GM18502 (cell line): ENCODE data around the gene PGAP2.
"Not testable (repeated sequence)": the region's sequence is repeated elsewhere in the genome, so short reads cannot be mapped to it uniquely, and the experiment has no call there.

Source experiments
- ATAC-seq: cut with Tn5 transposase; IDR thresholded peaks from one replicate; pipeline ENCODE4 v1.9.1; 2021; ENCODE audit warnings: mild to moderate bottlenecking; ENCODE audit not compliant: unreplicated experiment, poor library complexity

The PGAP2 gene

DNA sequence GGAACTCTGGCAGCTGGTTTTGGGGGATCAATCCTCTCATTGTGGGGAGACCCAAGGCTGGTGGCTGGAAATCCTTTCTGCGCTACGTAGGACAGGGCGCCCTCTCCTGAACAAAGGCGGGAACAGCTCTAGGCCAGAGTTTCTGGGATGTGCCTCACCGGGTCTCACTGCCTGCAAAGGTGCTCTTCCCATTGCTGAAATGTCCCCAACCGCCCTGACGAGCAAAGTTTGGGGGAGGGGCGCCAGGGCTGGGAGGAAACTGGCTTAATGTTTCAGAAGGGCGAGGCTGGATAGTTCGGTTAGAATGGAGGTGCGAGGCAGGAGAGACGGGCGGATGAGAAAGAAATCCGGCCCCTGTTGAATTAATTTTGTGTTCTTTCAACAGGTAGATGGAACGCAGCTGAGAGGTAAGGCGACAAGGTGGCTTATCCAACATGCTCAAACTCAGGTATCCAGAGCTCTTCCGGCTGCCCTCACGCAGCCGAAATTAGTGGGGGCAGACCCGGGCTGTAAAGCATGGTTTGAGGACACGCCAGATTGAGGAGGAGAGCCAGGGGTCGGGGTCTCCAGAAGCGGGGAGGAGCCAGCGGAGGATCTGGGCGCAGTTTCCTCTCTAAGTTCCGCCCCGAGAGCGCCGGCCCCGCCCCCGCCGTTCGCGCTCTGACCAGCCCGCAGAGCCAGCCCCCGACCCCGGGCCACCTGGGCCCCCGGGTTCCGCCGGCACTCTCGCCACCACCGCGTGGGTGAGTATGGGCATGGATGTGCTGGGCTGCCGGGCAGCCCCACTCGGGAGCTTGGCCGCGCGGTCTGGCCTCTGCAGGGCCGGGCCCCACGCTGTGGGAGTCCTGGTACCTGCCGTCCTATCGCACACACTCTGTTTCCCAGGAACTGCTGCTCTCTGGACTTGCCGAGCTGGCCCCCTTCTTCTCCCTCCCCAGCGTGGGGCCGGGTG is at the start of gene PGAP2:
Gene PGAP2, plus strand, starts transcription at position 652 of the 952 bp plus-strand sequence. CDS start 2,700 bp downstream, outside the sequence.
- peak; percentile 64 for ATAC-seq

DNA sequence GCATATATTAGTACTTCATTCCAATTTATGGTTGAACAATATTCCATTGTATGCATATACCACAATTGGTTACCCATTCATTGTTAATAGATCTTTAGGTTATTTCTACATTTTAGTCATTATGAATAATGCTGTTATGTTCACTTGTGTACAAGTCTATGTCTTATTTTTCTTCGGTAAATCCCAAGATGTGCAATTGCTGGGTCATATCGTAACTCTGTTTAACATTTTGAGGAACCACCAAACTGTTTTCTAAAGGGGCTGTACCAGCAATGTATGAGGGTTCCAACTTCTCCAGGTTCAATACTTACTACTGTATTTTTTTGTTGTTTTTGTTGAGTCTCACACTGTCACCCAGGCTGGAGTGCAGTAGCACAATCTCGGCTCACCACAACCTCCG is 44.1 kb upstream of the PGAP2 start:
- no peak for ATAC-seq

DNA sequence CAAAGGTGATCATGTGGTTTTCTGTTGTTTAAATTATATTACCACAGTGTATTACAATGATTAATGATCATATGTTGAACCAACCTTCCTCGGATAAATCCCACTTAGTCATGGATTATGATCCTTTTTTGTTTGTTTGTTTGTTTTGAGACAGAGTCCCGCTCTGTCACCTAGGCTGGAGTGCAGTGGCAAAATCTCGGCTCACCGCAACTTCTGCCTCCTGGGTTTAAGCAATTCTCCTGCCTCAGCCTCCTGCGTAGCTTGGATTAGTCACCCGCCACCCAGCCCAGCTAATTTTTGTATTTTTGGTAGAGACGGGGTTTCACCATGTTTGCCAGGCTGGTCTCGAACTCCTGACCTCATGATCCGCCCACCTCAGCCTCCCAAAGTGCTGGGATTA is 41.5 kb upstream of the PGAP2 start:
- not testable (repeated sequence) for ATAC-seq

DNA sequence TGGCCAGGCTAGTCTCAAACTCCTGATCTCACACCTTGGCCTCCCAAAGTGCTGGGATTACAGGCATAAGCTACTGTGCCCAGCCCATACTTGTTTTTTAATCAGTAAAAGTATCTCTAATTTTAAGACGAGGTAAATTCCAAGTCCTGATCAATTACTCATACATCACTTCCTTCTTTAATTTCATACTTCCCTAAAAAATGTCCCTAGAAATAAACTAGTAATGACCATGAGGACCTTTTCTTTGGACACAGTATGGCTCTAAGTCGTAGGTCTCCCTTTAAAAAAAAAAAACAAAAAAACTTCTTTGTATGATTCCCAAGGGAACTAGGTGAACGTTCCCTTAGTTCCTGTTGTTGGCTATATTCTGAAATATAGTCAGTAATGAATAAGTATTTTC is 40.8 kb upstream of the PGAP2 start:
- no peak for ATAC-seq

DNA sequence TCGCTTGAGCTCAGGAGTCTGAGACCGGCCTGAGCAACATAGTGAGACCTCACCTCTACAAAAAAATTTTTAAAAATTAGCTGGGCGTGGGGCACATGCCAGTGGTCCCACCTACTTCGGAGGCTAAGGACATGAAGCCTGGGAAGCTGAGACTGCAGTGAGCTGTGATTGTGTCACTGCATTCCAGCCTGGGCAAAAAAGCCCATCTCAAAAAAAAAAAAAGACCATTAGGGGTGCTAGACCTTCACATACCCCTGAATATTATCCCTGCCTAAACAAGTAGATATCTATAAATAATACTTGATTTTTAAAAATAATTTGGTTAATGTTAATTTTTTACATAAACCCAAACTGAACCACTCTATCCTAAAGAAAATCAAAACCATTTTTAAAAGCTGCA is 35.2 kb upstream of the PGAP2 start:
- no peak for ATAC-seq

DNA sequence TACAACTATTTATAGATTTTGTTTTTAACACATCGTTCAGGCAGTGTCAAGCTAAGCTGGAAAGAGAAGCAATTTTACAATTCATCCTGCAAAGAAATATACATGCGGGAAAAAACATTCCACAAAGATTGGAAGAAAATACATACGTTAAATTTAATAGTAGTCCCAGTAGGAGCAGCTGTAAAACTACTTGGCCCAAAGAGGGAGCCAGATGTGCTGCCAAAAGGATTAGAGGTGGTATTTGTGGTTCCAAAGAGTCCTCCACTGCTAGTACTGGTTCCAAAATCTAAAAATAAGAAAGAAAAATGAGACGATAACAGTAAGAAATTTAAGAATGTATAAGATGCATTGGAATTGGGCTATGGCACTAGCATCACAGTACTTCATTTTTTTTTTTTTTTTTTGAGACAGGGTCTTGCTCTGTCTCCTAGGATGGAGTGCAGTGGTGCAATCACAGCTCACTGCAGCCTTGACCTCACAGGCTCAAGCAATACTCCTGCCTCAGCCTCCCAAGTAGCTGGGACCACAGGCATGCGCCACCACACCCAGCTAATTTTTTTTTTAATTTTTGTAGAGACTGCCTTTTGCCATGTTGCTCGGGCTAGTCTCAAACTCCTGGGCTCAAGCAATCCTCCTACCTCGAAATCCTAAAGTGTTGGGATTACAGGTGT is 32.5 kb upstream of the PGAP2 start:
- ATAC-seq: no peak

DNA sequence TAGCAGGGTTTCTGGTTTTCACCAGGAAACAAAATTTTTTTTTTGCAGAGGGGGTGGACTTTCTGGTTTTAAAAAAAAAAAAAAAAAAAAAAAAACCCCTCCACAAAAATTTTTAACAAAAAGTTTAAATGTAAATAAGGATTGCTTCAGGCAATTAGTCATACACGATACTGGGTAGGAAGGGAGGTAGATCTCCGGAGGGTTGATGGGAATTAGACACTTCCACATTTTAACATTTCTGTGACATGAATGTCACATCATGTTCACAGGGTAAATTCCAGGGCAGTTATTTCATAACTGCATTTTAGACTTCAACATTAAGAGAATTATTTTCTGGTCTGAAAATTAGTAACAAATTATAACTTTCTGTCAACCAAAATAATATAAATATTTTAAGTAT is 26.9 kb upstream of the PGAP2 start:
- no peak for ATAC-seq

DNA sequence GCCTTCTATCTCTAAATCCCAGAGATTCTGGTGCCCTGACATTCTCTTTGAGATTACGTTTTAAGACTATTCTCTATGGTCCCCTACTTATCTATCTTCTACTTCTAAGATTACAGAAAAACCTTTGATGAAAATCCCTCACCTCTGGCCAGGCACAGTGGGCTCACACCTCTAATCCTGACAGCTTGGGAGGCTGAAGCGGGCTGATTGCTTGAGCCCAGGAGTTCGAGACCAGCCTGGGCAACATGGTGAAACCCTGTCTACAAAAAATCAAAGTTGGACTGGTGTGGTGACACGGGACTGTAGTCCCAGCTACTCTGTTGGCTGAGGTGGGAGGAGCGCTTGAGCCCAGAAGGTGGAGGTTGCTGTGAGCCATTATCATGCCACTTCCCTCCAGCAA is 25.4 kb upstream of the PGAP2 start:
- no peak for ATAC-seq

DNA sequence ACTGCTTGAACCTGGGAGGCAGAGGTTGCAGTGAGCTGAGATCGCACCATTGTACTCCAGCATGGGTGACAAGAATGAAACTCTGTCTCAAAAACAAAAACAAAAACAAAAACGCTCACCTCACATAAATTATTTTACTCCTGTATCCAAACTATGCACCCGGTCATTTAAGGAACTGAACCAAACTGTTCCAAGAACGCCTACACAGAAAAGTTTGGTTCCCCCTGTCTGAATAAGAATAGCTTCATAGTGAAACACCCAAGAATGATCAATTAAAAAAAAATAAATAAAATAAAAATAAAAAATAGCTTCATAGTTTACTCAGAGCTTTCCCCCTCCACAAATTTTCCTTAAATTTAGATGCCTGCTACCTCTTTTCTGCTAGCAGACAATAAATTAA is 24.7 kb upstream of the PGAP2 start:
- no peak for ATAC-seq

DNA sequence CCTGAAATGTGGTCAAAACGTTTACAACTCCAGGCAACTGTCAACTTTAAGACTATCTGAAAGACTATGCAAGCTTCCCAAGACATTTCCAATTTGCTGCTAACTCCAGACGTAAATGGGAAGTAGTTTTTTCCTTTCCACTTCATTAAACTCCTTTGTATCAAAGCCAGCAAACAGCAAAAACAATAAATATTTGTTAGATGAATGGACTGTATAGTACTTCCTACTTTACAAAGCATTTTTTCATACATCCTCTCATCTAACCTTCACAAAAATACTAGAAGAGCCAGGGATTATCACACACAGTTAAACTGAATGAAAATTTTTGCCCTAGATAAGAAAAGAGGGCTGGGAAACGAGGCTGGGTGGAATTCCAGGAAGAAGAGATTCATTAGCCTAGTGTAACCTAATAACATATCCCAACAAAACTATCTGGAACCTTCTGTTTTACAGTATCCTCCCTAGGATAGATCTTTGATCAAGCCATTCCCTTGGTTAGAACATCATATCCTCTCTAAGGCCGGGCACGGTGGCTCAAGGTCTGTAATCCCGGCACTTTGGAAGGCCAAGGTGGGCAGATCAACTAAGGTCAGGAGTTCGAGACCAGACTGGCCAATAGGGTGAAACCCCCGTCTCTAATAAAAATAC is 21.5 kb upstream of the PGAP2 start:
- ATAC-seq: no peak

DNA sequence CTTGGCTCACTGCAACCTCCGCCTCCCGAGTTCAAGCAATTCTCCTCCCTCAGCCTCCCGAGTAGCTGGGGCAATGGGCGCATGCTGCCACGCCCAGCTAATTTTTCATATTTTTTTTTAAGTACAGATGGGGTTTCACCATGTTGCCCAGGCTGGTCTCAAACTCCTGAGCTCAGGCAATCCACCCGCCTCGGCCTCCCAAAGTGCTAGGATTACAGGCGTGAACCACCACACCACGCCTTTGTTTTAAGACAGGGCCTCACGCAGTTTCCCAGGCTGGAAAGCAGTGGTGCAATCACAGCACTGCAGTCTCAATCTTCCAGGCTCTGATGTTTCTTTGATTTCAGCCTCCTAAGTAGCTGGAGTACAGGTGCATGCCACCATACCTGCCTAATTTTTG is 14.0 kb upstream of the PGAP2 start:
- ATAC-seq: not testable (repeated sequence)

DNA sequence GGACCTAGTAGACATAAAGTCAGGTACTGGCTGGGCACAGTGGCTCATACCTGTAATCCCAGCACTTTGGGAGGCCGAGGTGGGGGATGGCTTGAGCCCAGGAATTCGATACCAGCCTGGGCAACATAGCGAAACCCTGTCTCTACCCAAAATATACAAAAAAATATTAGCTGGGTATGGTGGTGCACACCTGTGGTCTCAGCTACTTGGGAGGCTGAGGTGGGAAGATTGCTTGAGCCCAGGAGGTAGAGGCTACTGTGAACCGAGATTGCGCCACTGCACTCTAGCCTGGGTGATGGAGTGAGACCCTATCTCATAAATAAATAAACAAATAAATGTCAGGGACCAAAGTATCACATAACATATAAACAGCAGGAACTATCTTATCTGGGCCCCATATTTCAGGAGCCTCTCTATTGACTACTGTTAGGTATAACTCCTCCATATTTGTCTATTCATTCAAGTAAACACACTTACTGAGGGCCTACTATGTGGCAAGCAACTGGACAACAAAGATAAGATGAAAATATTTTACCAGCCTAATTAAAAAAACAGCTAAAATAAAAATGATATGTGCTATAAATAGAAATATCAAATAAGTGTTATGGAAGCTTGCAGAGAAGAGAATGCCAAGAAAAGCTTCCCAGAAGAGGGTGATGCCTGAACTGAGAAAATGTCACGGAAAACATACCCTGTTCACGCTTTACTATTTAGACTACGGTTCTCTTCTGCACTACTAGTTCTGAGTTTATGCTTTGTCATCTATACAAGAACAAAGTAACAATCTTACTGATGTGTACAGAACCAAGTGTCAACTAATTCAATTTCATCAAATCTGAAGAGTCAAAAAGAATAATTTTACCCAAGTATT is 13.0 kb upstream of the PGAP2 start:
- no peak for ATAC-seq

DNA sequence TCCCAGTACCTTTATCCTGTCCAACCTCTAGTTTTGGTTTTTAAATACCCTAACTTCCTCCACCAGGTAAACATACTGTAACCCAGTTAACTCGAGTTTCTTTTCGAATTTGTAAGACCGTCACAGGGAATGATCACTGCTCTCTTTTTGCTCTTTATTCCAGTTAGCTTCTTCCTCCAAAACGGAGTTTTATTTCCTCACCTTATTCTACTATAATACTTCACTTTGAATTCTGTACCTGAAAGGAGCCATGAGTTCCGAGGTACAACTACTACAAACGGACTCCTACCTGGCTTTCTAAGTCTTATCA is 12.4 kb upstream of the PGAP2 start:
- no peak for ATAC-seq

DNA sequence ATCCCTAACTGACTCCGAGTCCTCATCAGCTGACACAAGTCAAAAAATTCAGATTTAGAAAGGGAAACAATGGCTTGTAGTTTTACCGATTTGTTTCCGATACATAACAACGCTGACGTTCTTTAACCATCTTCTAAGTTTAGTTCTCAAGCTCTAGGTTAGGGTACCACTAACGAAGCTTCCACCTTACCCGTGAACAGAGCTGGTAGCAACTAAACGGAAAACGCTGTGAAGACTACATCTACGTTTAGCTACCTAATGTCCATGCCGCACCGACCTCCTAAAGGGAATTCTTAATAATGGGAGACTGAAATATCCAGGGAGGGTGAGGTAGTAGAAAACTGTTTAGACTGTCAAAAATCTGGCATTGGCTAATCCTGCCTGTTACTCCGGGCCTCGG is 12.0 kb upstream of the PGAP2 start:
- no peak for ATAC-seq

DNA sequence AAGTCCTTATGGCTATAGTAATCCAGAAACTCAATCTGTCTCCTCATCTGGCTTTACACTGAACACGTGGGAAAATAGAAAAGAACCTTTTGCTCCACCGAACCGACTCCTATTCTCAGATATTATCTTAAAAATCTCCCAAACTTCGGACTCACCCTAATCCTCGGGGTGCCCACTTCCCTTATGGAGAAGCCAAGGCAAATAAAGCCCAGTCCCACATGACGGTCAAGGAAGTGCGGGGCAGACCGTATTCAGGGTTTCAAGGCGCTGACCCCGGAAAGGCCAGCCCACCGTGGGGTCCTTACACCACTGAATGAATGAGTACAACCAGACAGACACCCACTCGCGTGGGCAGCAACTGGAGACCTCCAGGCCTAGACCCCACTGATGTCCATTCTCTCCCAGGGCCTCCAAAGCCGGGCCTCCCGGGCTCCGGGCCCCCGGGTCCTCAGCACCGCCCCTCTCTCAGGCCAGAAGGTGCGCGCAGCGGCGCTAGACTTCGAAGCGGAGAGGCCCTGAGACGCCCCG is 11.5 kb upstream of the PGAP2 start:
- ATAC-seq: peak; percentile 35

DNA sequence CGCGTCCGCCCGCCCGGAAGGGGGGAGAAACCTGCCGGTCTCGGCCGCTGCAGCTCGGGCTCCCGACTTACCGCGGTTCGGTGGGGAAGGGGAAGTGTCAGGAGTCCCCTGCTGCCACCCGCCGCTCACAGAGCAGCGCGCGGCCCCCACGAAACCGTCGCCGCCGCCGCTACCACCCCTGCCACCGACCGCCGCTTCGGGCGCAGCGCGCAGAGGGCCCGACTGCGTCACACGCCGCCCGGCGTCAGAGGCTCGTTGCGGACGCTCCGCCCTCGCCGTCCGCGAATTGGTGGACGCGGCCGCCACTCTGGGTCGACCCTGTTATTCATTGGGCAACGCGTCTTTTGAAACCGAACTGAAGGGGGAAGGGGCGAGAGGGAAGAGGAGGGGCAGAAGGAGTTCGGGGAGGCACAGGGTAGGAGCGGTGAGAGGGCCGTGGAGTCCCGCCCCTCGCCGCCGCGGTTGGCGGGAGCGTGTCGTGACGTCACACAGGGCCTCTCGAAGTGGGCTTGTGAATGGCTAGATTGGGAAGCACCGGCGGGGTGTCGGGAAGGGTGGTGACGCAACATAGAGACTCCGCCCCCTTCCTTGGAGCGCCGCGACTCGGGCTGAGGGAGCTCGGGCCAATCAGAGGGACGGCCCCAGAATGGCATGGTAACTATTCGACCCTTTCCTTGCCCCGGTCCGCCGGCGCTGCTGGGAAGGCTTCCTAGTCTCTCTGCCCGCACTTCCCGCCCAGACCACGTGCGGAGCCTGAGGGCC is 10.8 kb upstream of the PGAP2 start, which contains the start of gene NUP98:
Gene NUP98, minus strand, starts transcription at position 226 of the 762 bp plus-strand sequence. CDS start 15,437 bp downstream, outside the sequence.
- peak; percentile 91 for ATAC-seq

DNA sequence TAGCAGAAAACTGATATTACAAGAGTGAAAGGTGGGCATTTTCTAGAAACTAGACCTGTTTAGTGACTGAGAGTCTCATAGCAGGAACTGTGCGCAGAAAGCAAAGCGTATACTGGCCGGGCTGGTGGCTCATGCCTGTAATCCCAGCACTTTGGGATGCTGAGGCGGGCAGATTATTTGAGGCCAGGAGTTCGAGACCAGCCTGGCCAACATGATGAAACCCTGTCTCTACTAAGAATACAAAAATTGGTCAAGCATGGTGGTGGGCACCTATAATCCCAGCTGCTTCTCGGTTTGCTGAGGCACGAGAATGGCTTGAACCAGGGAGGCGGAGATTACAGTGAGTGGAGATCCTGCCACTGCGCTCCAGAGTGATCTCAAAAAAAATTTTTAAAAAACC is 9.2 kb upstream of the PGAP2 start:
- ATAC-seq: no peak

DNA sequence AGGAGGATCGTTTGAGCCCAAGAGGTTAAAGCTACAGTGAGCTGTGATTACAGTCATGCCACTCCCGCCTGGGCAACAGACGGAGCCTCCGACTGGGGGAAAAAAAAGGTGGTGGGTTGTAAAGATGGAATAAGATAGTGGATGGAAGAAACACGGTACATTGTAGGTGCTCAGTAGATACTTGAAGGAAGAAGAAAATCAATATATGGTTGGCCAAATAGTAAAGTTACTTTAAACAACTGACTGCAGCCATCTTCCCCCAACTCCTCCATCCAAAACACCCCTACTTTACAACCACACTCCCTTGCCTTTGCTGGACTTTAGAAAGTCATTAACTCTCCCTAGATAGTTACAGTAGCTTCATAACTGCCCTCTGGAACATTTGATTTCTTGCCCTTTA is 8.5 kb upstream of the PGAP2 start:
- ATAC-seq: no peak
